Mucosa of stomach (tissue), 1 donor: ENCODE results near the gene BIRC3.

Experiments used
- H3K27me3 ChIP-seq: one replicate; pipeline ENCODE4 v1.7.0; 2013; ENCODE audit warnings: mild to moderate bottlenecking, low read length; ENCODE audit not compliant: control insufficient read depth, insufficient read depth
- H3K36me3 ChIP-seq: one replicate; pipeline ENCODE4 v1.7.0; 2013; ENCODE audit warnings: low read length; ENCODE audit not compliant: control insufficient read depth, insufficient read depth
- H3K4me1 ChIP-seq: one replicate; pipeline ENCODE4 v1.7.0; 2013; ENCODE audit warnings: mild to moderate bottlenecking, low read length; ENCODE audit not compliant: control insufficient read depth, insufficient read depth
- H3K4me3 ChIP-seq: one replicate; pipeline ENCODE4 v1.7.0; 2013; ENCODE audit warnings: low read length
- H3K9ac ChIP-seq: one replicate; pipeline ENCODE4 v1.7.0; 2013; ENCODE audit warnings: mild to moderate bottlenecking, low read length, moderate library complexity
- H3K9me3 ChIP-seq: one replicate; pipeline ENCODE4 v1.7.0; 2013; ENCODE audit warnings: mild to moderate bottlenecking, low read length, moderate library complexity; ENCODE audit not compliant: control insufficient read depth
- donor health status: Pancreatic carcinoma.

Gene BIRC3

GRCh38 chr11:102385085-102386007 is 68.1 kb downstream of the BIRC3 start:
- Histone ChIP-seq H3K36me3 (no peaks in the 10 kb centered on the region), H3K9ac (no peak overlapping the region), H3K9me3 (no peaks in the 10 kb centered on the region), H3K27me3 (no peaks in the 10 kb centered on the region), H3K4me1 (no peaks in the 10 kb centered on the region), H3K4me3 (no peak overlapping the region)

DNA sequence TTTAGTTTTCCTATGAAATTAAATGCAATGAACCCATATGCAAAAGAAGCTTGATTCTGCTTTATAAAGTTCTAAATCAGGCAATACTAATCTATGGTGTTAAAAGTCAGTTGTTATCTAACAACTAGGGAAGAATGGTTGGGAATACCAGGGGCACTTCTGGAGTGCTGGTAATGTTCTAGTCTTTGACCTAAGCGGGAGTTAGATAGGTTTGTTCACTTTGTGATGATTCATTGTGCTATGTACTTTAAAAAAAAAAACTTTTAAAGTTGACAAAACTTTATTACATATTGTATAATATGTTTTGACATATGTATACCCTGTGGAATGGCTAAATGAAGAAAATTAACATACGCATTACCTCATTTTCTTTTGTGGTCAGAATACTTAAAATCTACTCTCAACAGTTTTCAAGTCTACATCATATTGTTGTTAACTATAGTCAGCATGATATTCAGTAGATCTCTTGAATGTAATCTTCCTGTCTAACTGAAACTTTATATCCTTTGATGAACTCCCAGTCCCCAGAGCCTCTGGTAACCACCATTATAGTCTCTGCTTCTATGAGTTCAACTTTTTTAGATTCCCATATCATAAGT is 69.0 kb downstream of the BIRC3 start:
- H3K4me3 ChIP-seq: no peak overlapping the region
- H3K4me1 ChIP-seq: no peaks in the 10 kb centered on the region
- no peak overlapping the region for H3K9ac ChIP-seq
- H3K36me3 ChIP-seq: no peaks in the 10 kb centered on the region
- H3K9me3 ChIP-seq: no peaks in the 10 kb centered on the region
- no peaks in the 10 kb centered on the region for H3K27me3 ChIP-seq

DNA sequence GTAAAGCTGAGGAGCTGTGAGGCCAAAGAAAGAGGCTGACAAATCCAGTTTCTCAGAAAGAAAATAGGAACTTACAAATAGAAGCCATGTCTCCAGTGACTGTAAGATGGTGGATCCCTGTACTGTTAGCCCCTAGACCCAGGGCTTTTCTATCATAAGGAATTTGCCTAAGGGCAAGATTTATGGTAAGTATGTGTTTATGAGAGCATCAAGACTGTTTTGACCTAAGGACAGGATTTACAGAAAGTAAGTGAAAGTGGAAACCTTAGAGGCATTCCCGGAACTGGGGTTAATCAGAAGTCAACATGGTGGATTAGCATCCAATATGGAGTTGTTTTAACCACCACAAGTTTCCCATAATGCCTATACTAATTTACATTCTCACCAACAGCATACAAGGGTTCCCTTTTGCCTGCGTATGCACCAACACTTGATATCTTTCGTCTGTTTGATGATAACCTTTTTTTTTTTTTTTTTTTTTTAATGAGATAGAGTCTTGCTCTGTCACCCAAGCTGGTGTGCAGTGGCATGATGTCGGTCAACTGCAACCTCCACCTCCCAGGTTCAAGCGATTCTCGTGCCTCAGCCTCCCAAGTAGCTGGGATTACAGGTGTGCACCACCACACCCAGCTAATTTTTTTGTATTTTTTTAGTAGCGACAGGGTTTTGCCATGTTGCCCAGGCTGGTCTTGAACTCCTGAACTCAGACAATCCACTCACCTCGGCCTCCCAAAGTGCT is 69.9 kb downstream of the BIRC3 start:
- Histone ChIP-seq H3K9ac (no peak overlapping the region), H3K27me3 (no peaks in the 10 kb centered on the region), H3K4me3 (no peak overlapping the region), H3K4me1 (no peaks in the 10 kb centered on the region), H3K36me3 (no peaks in the 10 kb centered on the region), H3K9me3 (no peaks in the 10 kb centered on the region)
